GM12874 (cell line): ENCODE data around the gene CAMK2A.

Experiments
- TF ChIP-seq, protein P1 (sequence below): IDR thresholded peaks from 2 replicates; pipeline ENCODE4 v1.5.1; 2011; ENCODE audit warnings: low read depth, mild to moderate bottlenecking, control low read depth, low read length, moderate library complexity; ENCODE audit not compliant: insufficient read depth

The CAMK2A gene

DNA sequence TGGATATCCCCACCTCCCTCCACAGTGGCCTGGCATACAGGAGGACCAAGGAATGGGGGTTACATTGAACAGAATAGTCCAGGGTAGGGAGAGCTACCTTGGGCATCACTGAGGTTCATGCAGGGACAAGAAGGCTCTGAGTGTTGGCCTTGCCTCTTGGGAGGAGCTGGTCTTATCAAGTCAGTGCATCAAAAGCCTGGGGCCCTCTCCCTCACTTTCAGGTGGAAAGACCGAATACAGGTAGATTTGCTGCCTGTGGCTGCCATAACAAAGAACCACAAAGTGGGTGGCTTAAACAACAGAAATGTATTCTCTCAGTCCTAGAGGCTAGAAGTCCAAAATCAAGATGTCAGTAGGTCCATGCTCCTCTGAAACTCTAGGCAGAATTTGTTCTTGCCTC lies 31.6 kb upstream of the CAMK2A start:
- TF ChIP-seq, protein P1, sequence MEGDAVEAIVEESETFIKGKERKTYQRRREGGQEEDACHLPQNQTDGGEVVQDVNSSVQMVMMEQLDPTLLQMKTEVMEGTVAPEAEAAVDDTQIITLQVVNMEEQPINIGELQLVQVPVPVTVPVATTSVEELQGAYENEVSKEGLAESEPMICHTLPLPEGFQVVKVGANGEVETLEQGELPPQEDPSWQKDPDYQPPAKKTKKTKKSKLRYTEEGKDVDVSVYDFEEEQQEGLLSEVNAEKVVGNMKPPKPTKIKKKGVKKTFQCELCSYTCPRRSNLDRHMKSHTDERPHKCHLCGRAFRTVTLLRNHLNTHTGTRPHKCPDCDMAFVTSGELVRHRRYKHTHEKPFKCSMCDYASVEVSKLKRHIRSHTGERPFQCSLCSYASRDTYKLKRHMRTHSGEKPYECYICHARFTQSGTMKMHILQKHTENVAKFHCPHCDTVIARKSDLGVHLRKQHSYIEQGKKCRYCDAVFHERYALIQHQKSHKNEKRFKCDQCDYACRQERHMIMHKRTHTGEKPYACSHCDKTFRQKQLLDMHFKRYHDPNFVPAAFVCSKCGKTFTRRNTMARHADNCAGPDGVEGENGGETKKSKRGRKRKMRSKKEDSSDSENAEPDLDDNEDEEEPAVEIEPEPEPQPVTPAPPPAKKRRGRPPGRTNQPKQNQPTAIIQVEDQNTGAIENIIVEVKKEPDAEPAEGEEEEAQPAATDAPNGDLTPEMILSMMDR: no peak

DNA sequence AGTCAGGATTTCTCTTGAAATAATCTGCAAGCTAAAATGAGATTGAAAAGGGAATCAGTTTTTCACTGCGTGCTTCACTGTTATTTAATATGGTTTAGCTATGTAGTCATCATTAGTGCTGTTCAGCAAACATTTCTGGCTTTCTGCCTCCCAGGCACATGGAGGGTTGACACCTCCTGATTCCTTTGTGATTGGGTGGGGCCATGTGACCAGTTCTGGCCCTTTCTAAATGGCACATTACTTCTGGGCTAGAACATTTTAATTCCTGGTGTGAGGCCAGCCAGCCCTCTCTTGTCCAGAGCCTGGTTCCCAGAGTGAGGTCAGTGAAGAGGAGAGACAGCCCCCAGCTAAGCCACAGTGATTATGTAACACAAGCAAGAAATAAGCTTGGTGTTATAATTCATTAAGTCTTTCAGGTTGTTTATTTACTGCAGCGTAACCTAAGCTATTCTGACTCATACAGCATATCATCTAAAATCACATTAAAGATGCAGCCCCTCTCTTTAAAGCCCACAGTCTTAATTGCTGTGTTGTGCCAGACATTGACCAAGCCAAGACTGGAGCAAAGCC lies 30.6 kb upstream of the CAMK2A start:
- TF ChIP-seq, protein P1: no peak

- TF ChIP-seq, protein P1: no peak
Measured at GRCh38 chr5:150319484-150319790, 29.9 kb upstream of the CAMK2A start.

GRCh38 chr5:150318613-150319483 lies 29.3 kb upstream of the CAMK2A start:
- TF ChIP-seq, protein P1: no peak

- TF ChIP-seq, protein P1: no peak
Measured at GRCh38 chr5:150317048-150318003, 27.8 kb upstream of the CAMK2A start.

DNA sequence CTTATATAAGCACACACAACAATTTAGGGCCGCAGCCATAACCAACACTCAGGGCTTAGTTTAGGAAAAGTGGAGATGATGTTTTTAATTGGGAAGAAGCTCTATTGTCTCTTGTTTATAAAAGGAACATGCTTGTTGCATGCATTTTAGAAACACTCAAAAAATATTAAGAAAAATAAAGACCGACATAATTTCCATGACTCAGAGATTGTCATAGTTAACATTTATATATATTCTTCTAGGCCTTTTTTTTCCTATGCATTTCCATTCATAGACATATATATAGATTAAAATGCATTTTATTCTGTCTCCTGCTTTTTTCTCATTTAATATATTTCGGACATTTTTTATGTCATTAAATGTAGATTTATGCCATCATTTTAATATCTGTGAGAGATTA lies 26.7 kb upstream of the CAMK2A start:
- TF ChIP-seq, protein P1: no peak

GRCh38 chr5:150315245-150315644 lies 25.7 kb upstream of the CAMK2A start:
- TF ChIP-seq, protein P1: no peak
